Naive thymus-derived CD8-positive, alpha-beta T cell (primary cell): ENCODE data around the gene CBLB. TPM values are rescaled to one million over a fixed set of nuclear protein-coding genes. Genes with fewer than 3 reads are reported as not detected.
A peak's percentile ranks its signal among the peaks of the same experiment; 100 is the strongest.
"Not testable (repeated sequence)": the region's sequence is repeated elsewhere in the genome, so short reads cannot be mapped to it uniquely, and the experiment has no call there.

Experiments
- ATAC-seq, 2 donors: fragments of 150-1000 bp; cut with Tn5 transposase in 1 of 2; sonication (Bioruptor Pico), chemical (Tn5 transposase) in 1 of 2; 1 replicate in 1 of 2; 2 replicates in 1 of 2; pipeline ENCODE4 v1.10.0; 2021; ENCODE audit warnings: mild to moderate bottlenecking in 2 of 2, moderate library complexity in 2 of 2
- POLR2A ChIA-PET: fragments of 350-600 bp; sonication (Branson Sonifier 250); formaldehyde crosslinking; loops from one replicate; lab custom pipeline; 2021; ENCODE audit warnings: antibody characterized with exemption; lab: Charles Lee
- DNase-seq, 10 donors: peaks; one replicate each; pipeline versions ENCODE4 v3.0.0 to v3.0.0-alpha.2; 2020 to 2022
- H3K27ac Mint-ChIP-seq, 10 donors: one replicate each; pipeline ENCODE4 v1.8.0; 2020 to 2022; ENCODE audit warnings: mild to moderate bottlenecking in 10 of 10, mixed read lengths in 10 of 10, moderate library complexity in 4 of 10, inconsistent platforms in 1 of 10
- H3K27me3 Mint-ChIP-seq, 5 donors: one replicate each; pipeline ENCODE4 v1.8.0; 2021 to 2022; ENCODE audit warnings: mixed read lengths in 5 of 5
- H3K36me3 Mint-ChIP-seq, 3 donors: one replicate each; pipeline ENCODE4 v1.8.0; 2020 to 2022; ENCODE audit warnings: mixed read lengths in 3 of 3, mild to moderate bottlenecking in 2 of 3, inconsistent platforms in 1 of 3
- H3K4me1 Mint-ChIP-seq, 4 donors: one replicate each; pipeline ENCODE4 v1.8.0; 2021 to 2022; ENCODE audit warnings: mixed read lengths in 4 of 4
- H3K4me3 Mint-ChIP-seq, 10 donors: one replicate each; pipeline ENCODE4 v1.8.0; 2020 to 2022; ENCODE audit warnings: mild to moderate bottlenecking in 10 of 10, mixed read lengths in 10 of 10, moderate library complexity in 6 of 10, inconsistent platforms in 1 of 10
- H3K9me3 Mint-ChIP-seq, 9 donors: one replicate each; pipeline ENCODE4 v1.8.0; 2020 to 2022; ENCODE audit warnings: mixed read lengths in 9 of 9, mild to moderate bottlenecking in 3 of 9, inconsistent platforms in 1 of 9, moderate library complexity in 1 of 9
- polyA plus RNA-seq, 3 donors: library from polyadenylated mRNA; unstranded; fragments of 300-500 nt; fragmentation: Illumina TruSeq; gene quantifications; one replicate each; pipeline ENCODE4 v1.2.3, GENCODE V29; 2021
- total RNA-seq, 8 experiments: library from RNA in 2 of 8; stranded (reverse) in 2 of 8; gene quantifications; one replicate each; pipeline ENCODE4 v1.2.3 and lab custom pipeline; 2021 to 2026

The CBLB gene
- total and polyA plus RNA-seq, 5 experiments from 2014 or later = 32.1 to 108 (median 36.6) TPM

DNA sequence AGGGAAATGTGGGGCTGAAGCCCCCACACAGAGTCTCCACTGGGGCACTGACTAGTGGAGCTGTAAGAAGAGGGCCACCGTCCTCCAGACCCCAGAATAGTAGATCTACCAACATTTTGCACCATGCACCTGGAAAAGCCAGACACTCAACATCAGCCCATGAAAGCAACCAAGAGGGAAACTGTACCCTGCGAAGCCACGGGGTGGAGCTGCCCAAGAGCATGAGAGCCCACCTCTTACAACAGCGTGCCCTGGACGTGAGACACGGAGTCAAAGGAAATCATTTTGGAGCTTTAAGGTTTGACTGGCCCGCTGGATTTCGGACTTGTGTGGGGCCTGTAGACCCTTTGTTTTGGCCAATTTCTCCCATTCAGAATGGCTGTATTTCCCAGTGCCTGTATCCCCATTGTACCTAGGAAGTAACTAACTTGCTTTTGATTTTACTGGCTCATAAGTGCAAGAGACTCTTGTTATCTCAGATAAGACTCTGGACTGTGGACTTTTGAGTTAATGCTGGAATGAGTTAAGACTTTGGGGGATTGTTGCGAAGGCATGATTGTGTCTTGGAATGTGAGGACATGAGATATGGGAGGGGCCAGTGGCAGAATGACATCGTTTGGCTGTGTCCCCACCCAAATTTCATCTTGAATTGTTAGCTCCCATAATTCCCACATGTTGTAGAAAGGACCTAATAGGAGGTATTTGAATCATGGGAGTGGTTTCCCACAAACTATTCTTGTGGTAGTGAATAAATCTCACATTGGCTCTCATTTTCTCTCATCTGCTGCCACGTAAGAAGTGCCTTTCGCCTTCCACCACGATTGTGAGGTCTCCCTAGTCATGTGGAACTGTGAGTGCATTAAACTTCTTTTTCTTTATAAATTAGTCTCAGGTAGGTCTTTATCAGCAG lies 105.8 kb downstream of the CBLB start:
- ATAC-seq = no peak
- Mint-ChIP-seq H3K9me3 (peaks cover 8 to 40% (median 20%) of the 10 kb centered on the region in 9 donors), H3K36me3 (peaks cover 20 to 50% (median 37%) of the 10 kb centered on the region in 3 donors), H3K27ac (peak overlapping the region; percentile 37 to 93 (median 78)), H3K4me1 (peaks cover 29 to 78% (median 56%) of the 10 kb centered on the region in 4 donors), H3K27me3 (no peaks in the 10 kb centered on the region), H3K4me3 (peak overlapping the region in 2 of 10 donors; percentile 11 to 21)
- POLR2A ChIA-PET = interaction anchor here (0.6 to 1.0 kb wide), 3 partner anchors 21 to 492 kb away, joined by 3 to 6 read pairs (median 3); no protein-coding TSS in a partner anchor
- DNase-seq = no peak

DNA sequence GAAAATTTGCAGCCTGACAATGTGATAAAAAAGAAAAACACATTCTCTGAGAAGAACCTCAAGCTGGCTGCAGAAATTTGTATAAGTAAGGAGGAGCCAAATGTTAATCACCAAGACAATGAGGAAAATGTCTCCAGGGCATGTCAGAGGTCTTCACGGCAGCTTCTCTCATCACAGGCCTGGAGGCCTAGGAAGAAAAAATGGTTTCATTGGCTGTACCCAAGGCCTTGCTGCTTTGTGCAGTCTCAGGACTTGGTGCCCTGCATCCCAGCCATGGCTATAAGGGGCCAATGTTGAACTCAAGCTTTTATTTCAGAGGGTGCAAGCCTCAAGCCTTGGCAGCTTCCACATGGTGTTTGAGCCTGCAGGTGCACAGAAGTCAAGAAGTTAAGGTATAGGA lies 106.6 kb downstream of the CBLB start:
- DNase-seq, ATAC-seq, H3K27me3 Mint-ChIP-seq: not testable (repeated sequence)
- Mint-ChIP-seq H3K36me3 (peaks cover 22 to 55% (median 37%) of the 10 kb centered on the region in 3 donors), H3K9me3 (peaks cover 8 to 40% (median 20%) of the 10 kb centered on the region in 9 donors), H3K4me3 (peak overlapping the region in 1 of 10 donors; percentile 10), H3K27ac (peak overlapping the region in 8 of 10 donors; percentile 38 to 74 (median 60)), H3K4me1 (peaks cover 25 to 76% (median 52%) of the 10 kb centered on the region in 4 donors)
- POLR2A ChIA-PET = interaction anchor here (1.0 kb wide), 1 partner anchor 33 kb away, joined by 3 read pairs; no protein-coding TSS in a partner anchor

DNA sequence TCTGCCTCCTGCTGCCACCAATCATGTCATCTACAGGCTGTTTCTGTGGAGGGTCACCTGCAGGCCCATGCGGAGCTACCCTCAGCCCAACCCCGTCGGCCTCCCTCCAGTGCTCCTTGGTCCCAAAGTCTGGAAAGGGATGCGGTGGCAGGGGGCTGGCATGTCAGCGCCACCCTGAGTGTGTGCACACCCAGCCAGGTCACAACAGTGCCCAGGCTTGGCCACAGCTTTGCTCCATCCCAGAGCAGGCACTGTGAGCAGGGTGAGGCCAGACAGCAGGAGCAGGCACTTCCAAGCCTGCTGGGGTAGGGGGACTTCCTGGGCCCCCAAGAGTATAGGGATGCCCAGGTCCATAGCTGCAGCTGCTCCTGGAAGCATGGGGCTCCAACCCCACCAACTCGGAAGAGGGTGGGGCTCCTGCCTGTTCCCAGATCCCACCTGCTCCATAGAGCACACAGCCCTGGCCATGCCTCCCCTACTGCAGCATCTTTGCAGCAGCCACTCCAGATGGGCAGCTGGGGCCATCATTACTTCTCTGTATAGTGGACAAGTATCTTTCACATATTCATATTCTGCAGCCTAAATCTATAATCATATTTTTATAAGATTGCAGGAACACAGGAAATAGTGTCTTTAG lies 109.3 kb downstream of the CBLB start:
- peaks cover 8 to 41% (median 22%) of the 10 kb centered on the region in 9 donors for H3K9me3 Mint-ChIP-seq
- no peak for DNase-seq
- POLR2A ChIA-PET = interaction anchor here (1.0 to 1.2 kb wide), 2 partner anchors 8 to 109 kb away, joined by 3 read pairs; no protein-coding TSS in a partner anchor
- H3K27me3 Mint-ChIP-seq = no peaks in the 10 kb centered on the region
- peak overlapping the region in 9 of 10 donors; percentile 22 to 86 (median 73) for H3K27ac Mint-ChIP-seq
- H3K4me1 Mint-ChIP-seq = peaks cover 22 to 77% (median 48%) of the 10 kb centered on the region in 4 donors
- peak overlapping the region in 3 of 10 donors; percentile 27 to 54 (median 30) for H3K4me3 Mint-ChIP-seq
- no peak for ATAC-seq
- H3K36me3 Mint-ChIP-seq = peaks cover 24 to 59% (median 39%) of the 10 kb centered on the region in 3 donors

DNA sequence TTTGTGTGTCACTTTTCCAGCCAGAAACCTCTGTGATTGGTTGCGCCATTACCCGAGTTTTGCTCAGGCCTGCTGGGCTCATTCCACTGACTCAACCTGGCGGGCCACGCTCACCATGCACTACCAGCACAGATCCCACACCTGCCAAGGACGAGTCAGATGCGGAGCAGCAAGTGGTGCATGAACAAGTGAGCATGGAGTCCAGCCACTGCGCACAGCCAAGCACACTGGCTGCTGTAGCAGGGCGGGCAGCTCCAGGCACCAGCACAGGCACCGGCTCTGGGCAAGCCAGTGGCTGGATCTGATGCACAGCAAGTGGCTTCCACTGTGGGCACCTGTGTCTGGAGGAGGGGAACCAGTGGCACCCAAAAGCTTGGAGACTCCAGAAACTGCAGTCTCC lies 110.4 kb downstream of the CBLB start:
- Mint-ChIP-seq H3K4me3 (peak overlapping the region in 2 of 10 donors; percentile 6 to 7), H3K27me3 (no peaks in the 10 kb centered on the region), H3K36me3 (peaks cover 19 to 54% (median 39%) of the 10 kb centered on the region in 3 donors), H3K27ac (peak overlapping the region in 8 of 10 donors; percentile 47 to 93 (median 74)), H3K9me3 (peaks cover 8 to 38% (median 30%) of the 10 kb centered on the region in 9 donors), H3K4me1 (peaks cover 21 to 77% (median 48%) of the 10 kb centered on the region in 4 donors)
- ATAC-seq (no peak), DNase-seq (no peak)
- POLR2A ChIA-PET = interaction anchor here (1.2 kb wide), 1 partner anchor 9 kb away, joined by 3 read pairs; no protein-coding TSS in a partner anchor

DNA sequence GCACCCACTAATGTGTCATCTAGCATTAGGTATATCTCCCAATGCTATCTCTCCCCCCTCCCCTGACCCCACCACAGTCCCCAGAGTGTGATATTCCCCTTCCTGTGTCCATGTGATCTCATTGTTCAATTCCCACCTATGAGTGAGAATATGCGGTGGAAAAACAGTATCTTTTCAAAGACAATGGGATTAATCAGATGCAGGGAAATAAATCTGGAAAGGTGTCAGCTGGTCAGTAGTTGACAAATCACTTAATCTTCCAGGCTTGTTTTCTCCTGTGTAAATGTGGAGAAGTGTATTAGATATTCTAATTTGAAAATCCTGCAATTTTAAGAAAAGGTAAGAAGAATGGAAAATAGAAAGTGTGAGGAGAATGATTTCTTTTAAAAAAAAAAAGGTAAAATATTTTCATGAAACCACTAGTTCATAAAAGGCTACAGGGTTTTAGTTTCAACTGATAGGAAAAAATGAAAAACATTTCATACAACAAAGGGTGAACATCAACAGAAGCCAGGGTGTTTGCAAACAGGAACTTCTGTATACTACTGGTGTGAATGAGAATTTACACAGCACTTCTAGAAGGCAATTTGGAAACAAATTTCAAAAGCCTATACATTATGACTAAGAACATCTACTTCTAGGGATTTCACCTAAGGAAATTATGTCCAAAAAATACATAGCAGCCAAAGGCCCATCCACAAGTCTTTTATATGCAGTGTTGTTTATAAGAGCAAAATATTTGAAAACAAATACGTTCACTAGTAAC lies 113.5 kb downstream of the CBLB start:
- Mint-ChIP-seq H3K4me1 (peaks cover 24 to 86% (median 60%) of the 10 kb centered on the region in 4 donors), H3K4me3 (peak overlapping the region in 8 of 10 donors; percentile 8 to 75 (median 48)), H3K27ac (peak overlapping the region; percentile 78 to 98 (median 93)), H3K9me3 (peaks cover 0 to 17% (median 9%) of the 10 kb centered on the region in 9 donors), H3K36me3 (peaks cover 5 to 31% (median 18%) of the 10 kb centered on the region in 3 donors), H3K27me3 (no peaks in the 10 kb centered on the region)
- DNase-seq (peak in 2 of 10 donors; percentile 10 to 11), ATAC-seq (no peak)
- POLR2A ChIA-PET = no interaction called here

DNA sequence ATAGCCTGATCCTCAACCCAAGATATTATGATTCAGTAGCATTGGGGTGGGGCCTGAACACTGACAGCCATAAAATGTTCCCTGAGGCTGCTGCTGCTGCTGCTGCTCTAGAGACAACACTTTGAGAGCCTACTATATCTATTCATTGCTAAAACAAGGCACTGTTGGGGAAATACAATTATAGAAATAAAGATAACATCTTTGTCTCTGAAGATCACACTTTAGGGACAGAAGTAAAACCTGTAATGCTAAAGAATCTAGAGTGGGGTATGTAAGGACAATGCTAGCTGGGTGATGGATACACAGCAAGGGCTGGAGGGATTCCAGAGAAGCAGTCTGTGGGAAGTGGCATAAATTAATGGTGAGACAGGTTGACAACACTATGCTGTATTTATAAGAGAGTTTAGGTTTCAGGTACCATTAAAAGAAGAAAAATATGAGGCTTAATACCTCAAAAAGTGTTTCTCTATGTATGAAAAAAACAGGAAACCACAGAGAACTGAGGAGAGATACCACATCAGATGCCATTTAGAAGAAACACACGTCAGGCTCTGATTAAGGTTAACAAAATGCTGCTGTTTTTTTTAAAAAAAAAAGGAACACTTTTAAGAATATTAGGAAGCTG lies 115.9 kb downstream of the CBLB start:
- Mint-ChIP-seq H3K9me3 (peaks cover 0 to 9% (median 3%) of the 10 kb centered on the region in 9 donors), H3K27me3 (no peaks in the 10 kb centered on the region), H3K36me3 (peaks cover 5 to 12% (median 7%) of the 10 kb centered on the region in 3 donors), H3K4me3 (peak overlapping the region; percentile 61 to 85 (median 76)), H3K27ac (peak overlapping the region; percentile 93 to 99 (median 97)), H3K4me1 (peaks cover 30 to 93% (median 72%) of the 10 kb centered on the region in 4 donors)
- ATAC-seq (peak; percentile 80 to 84), DNase-seq (peak in 8 of 10 donors; percentile 17 to 88 (median 50))
- POLR2A ChIA-PET = interaction anchor here (0.7 to 1.4 kb wide), 8 partner anchors 8 to 455 kb away, joined by 3 to 6 read pairs (median 3); no protein-coding TSS in a partner anchor

DNA sequence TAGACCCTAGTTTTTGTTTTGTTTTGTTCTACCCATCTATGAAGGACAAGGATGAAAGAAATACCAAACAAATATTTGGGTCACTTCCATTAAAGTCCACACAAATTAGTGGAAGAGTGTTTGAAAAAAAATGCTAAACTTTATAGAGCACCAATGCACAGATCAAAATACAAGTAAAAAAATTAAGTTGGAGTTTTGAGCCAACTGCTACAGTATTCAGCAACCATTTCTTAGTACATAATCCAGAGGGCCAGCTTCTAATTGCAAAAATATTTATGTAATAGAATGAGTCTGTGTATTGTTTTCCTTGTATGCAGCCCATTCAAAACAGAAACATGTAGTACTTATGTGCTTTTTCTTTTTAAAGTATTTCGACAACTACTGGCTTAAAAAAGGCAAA lies 121.1 kb downstream of the CBLB start:
- POLR2A ChIA-PET = no interaction called here
- no peak for ATAC-seq
- peaks cover 28 to 89% (median 67%) of the 10 kb centered on the region in 4 donors for H3K4me1 Mint-ChIP-seq
- H3K4me3 Mint-ChIP-seq = peak overlapping the region in 6 of 10 donors; percentile 15 to 75 (median 66)
- H3K36me3 Mint-ChIP-seq = peaks cover 5 to 17% (median 13%) of the 10 kb centered on the region in 3 donors
- DNase-seq = no peak
- H3K27ac Mint-ChIP-seq = peak overlapping the region in 9 of 10 donors; percentile 39 to 94 (median 88)
- peaks cover 0 to 2% (median 0%) of the 10 kb centered on the region in 9 donors for H3K9me3 Mint-ChIP-seq
- no peaks in the 10 kb centered on the region for H3K27me3 Mint-ChIP-seq

DNA sequence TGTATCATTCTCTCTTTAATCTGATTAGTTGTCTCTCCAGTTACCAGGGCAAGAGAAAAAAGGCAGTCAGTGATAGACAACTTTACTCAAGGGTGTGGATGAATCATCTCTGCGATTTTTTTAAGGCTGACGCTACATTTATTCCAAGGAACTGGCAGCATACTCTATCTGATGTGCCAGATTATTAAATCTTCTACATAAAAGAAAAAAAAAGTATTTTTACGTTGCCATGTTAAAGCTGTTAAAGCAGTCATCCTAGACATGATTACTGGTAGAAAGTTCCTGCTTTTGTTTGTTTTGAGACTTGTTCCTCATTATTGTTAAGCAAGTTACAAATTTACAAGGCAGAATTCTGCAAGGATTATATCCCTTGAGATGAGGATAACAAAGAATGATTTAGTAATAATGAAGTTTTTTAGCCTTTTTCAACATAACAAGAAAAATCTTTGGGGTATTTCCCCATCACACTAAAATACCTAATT lies 121.7 kb downstream of the CBLB start:
- ATAC-seq (peak; percentile 69 to 79), DNase-seq (peak in 1 of 10 donors; percentile 39)
- Mint-ChIP-seq H3K27me3 (no peaks in the 10 kb centered on the region), H3K9me3 (peaks cover 0 to 2% (median 0%) of the 10 kb centered on the region in 9 donors), H3K4me1 (peaks cover 26 to 83% (median 61%) of the 10 kb centered on the region in 4 donors), H3K36me3 (peaks cover 5 to 18% (median 13%) of the 10 kb centered on the region in 3 donors), H3K4me3 (peak overlapping the region; percentile 29 to 84 (median 74)), H3K27ac (peak overlapping the region; percentile 77 to 93 (median 88))
- POLR2A ChIA-PET = no interaction called here

DNA sequence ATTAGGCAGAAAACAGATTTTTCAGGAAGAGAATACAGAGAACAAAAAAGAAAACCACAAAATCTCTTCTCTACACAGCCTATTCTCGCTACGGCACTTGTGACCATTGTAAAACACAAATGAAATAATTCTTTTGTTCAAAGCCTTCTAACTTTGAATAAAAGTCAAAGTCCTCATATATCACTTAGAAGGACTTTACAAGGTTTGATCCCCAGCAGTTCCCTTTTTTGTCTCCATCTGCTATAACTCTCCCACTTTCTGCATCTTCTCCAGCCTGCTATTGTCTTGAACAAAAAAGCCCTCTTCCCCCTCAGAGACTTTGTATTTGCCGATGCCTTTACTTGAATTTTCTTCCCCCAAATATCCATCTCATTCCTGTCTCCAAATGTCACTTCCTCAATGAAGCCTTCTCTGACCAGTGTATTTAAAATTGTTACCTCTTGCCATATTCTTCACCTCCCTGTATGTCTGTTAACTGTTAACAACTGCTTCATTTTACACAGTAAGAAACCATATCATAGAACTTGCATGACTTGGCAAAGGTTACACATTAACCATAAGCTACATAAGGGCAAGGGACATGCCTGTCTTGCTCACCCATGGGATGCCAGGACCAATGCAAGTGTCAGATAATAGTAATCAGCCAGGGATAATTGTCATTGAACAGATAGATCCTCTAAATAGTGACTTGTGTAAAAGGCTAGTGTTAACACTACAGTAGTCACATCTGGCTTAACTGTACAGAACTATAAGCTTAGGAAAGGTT lies 122.4 kb downstream of the CBLB start:
- DNase-seq (no peak), ATAC-seq (peak; percentile 45 to 57)
- Mint-ChIP-seq H3K4me1 (peaks cover 26 to 82% (median 61%) of the 10 kb centered on the region in 4 donors), H3K27ac (peak overlapping the region; percentile 77 to 93 (median 88)), H3K27me3 (no peaks in the 10 kb centered on the region), H3K4me3 (peak overlapping the region; percentile 29 to 84 (median 74)), H3K36me3 (peaks cover 5 to 25% (median 19%) of the 10 kb centered on the region in 3 donors), H3K9me3 (peaks cover 0 to 3% (median 0%) of the 10 kb centered on the region in 9 donors)
- POLR2A ChIA-PET = no interaction called here

DNA sequence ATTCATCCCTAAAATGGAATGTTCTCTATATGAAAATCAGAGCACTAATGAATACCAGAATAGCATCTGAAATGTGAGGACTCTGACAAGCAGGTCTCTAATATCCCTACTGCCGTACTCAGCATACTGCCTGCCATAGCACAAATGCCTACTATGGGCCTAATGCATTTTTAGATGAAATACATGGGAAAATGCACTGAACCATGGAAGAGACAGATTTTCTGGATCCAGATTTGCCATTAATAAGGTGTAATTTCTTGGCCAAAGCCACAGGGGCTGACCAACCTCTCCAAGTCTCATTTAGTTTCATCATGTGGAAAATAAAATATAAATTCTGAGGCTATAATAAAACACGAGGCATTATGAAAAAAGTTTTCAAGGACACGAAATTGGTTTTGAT lies 123.8 kb downstream of the CBLB start:
- POLR2A ChIA-PET = no interaction called here
- Mint-ChIP-seq H3K4me3 (peak overlapping the region in 4 of 10 donors; percentile 14 to 75 (median 46)), H3K36me3 (peaks cover 5 to 29% (median 22%) of the 10 kb centered on the region in 3 donors), H3K27me3 (no peaks in the 10 kb centered on the region), H3K9me3 (peaks cover 0 to 2% (median 0%) of the 10 kb centered on the region in 9 donors), H3K4me1 (peaks cover 22 to 74% (median 54%) of the 10 kb centered on the region in 4 donors), H3K27ac (peak overlapping the region in 7 of 10 donors; percentile 37 to 93 (median 89))
- DNase-seq = no peak
- no peak for ATAC-seq
